NCI-H345 treated with DMSO at 0.1 percent for 48 hours (cell line): ENCODE data around the gene GSX1.
A peak's percentile ranks its signal among the peaks of the same experiment; 100 is the strongest.
"Not testable (repeated sequence)": the region's sequence is repeated elsewhere in the genome, so short reads cannot be mapped to it uniquely, and the experiment has no call there.

Source experiments
- DNase-seq: peaks from one replicate; lab custom pipeline; 2025; ENCODE audit not compliant: unreplicated experiment; lab: John Stamatoyannopoulos, UW

Gene GSX1

GRCh38 chr13:27792393-27793218 is at the start of gene GSX1:
GSX1 (plus strand) TSS chr13:27792483; CDS start chr13:27792691, 208 bp downstream.
- no peak for DNase-seq

DNA sequence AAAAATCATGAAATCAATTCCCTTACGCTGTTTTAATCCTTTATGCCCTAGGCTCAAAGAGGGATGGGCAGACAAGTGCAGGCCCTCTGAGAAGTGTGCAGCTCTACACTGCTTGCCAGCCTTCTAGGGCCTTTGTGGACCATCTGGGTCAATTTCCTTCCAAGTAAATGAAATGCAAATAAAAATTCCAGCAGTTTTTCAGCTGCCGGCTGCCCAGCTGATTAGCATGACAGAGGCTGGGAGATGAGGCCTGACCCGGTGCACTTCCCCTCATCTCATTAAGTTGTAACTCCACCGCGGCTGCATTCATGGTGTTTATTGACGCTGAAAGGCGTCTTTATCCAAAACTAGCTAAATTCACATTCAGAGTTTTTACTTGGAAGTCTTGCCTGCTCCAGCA is 47.5 kb upstream of the GSX1 start:
- DNase-seq = no peak

GRCh38 chr13:27745301-27745700 is 47.0 kb upstream of the GSX1 start:
- DNase-seq = no peak

DNA sequence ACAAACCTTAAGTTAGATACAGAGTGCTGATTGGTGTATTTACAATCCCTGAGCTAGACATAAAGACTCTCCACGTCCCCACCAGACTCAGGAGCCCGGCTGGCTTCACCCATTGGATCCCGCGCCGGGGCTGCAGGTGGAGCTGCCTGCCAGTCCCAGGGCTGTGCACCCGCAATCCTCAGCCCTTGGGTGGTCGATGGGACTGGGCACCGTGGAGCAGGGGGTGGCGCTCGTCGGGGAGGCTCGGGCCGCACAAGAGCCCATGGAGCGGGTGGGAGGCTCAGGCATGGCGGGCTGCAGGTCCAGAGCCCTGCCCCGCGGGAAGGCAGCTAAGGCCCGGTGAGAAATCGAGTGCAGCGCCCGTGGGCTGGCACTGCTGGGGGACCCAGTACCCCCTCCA is 44.1 kb upstream of the GSX1 start:
- DNase-seq = not testable (repeated sequence)

DNA sequence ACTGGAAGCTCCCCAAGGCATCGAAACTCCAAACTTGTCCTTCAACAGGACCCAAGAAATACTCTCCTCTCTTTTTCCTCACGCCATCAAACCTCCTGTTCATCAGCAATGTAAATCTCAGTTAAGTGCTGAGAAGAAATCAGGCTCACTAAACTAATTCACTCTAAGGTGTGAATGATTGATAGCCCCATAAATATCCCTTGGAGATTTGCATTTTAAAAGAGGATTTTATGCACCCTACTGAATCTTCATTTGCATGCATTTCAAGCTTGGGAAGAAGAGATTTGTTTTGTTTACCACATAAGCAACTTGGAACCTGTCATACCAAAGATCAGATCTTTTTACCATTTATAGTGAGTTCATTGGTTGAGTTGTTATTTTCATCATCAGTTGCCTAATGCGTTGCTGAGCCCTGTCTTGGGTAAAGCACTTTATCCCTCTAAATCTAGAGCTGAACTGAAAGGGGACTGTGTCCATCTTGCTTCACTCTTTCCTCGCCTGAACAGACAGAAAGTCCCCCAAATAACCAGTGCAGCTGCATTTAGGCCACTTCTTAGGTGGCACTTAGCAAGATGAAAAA is 40.2 kb upstream of the GSX1 start:
- DNase-seq = no peak

DNA sequence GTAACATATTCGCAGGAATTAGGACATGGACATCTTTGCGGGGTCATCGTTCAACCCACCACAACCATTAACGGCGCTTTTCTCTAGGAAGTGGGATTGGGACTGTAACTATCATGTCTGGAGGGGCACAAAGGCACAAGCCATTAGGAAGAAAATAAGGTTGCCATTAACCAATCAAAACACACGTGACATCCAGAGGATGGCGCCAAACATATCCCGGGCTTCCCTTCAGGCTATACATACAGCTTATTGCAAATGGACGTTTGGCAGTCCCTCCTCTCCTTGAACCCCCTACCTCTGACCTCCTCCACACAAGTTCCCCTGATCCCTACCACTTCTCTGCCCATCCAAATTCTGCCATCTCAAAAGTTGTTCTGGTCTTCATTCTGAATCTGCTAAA is 26.6 kb upstream of the GSX1 start:
- no peak for DNase-seq

- DNase-seq = no peak
These were observed 21.5 kb upstream of the GSX1 start for GRCh38 chr13:27770809-27771208.

- DNase-seq = no peak
These were observed 19.4 kb upstream of the GSX1 start for GRCh38 chr13:27772651-27773425.

GRCh38 chr13:27774169-27774568 is 18.1 kb upstream of the GSX1 start:
- no peak for DNase-seq

DNA sequence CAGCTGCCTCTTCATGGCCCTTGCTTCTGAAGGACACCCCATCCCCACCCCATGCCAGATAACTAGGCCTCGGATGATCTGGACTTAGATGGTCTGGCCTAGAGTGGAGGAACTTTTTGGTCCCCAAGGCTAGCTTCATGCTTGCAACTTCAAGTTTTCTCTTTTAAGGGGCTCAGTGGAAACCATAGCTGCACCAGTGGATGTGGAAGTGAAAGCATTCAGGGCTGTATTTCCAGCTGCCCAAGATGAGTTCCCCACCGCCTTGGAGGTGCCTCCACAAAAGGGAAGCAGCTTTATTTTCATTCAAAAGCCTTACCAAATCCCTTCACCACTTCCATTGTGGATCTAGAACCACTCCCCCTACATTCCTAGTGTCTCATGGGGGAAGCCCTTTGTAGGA is 17.6 kb upstream of the GSX1 start:
- no peak for DNase-seq

DNA sequence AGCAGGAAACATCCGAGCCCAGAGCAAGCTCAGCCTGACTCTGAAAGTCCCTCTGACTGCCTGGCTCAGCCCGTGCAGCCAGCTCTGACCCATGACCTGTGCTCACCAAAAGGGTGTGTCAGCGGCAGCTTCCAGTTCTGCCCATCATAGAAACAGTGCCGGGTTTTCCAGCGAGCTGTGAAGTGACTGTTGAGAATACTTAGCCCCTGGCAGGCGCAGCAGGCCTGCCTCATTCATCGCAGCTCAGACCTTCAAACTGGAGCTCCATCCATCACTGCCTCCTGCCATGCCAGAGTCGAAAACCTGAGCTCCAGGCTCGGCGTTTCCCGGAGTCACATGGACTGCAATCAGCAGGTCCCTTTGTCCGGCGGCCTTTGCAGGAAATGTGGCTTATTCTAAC is 16.3 kb upstream of the GSX1 start:
- peak; percentile 19 for DNase-seq

- DNase-seq = no peak
These were observed 10.1 kb upstream of the GSX1 start for GRCh38 chr13:27782151-27782550.

DNA sequence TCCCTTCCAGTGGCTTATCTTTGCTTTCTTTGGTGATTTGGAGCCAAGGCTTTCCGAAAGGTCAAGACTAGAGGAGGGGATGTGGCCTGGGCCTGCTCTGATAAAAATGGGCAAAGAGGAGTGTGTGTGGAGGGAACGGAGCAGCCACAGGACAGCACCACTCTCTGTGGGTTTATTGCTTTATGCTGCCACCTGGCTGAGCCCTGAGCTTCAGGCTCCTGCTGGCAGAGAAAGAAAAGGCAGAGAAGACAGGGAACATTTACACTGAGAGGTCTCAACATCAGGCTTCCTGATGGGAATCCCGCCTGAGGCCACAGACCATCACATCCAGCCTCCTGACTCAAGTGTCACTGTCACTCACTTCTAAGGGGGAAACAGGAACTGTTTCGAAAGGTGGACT is 9.2 kb upstream of the GSX1 start:
- DNase-seq = peak; percentile 18

GRCh38 chr13:27788271-27788670 is 4.0 kb upstream of the GSX1 start:
- DNase-seq = no peak

DNA sequence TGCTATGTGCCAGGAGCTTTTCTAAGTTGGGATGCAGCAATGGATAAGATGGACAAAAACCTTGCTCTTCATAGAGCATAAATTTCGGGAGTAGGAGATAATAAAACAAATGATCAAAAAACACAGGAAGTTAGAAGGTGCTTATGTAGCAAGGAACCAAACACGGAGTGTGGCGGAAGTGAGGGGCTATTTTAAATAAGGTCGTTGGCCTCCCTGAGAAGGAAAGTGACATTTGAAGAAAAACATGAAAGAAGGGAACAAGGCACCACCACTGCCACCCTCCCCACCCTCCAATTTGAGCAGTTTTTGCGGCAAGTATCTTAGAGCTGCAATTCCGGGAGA is 3.2 kb upstream of the GSX1 start:
- DNase-seq = no peak

DNA sequence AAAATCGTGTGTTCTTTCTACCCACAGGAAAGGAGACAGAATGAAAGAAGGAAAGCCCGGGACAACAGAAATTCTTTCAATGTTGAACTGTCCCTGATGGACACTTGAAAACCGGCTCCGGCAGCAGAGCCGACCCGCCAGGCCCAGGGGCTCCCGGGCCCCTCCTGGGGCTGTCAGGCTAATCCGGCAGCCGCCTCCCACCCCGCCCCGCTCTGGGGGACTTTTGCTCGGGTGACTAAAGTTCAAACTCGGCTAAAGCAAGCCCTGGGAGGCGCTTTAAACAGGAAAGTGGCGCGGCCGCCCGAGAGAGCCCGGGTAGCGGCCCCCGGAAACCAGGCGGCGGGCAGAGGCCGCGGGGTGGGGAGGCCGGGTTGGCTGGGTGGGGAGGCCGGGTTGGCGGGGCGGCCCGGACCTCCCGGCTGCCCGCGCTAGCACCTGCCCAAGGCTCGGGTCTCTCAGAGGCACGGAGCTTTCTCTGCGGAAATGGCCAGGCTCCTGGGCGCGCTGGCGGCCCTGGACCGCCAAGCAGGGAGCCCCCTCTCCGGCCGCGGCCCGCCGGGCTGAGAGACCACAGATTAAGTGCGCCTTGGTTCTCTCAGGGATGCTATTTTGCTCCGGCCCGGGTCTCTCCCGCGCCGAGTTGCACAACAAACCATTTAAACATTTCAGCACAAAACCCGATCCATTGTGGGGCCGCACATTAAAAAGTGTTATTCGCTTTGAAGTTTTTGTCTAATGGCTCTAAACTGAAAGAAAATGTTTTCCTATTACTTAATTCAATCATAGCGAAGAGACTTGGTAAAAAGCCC is 2.6 kb upstream of the GSX1 start:
- no peak for DNase-seq

GRCh38 chr13:27790523-27790922 is 1.8 kb upstream of the GSX1 start:
- no peak for DNase-seq

DNA sequence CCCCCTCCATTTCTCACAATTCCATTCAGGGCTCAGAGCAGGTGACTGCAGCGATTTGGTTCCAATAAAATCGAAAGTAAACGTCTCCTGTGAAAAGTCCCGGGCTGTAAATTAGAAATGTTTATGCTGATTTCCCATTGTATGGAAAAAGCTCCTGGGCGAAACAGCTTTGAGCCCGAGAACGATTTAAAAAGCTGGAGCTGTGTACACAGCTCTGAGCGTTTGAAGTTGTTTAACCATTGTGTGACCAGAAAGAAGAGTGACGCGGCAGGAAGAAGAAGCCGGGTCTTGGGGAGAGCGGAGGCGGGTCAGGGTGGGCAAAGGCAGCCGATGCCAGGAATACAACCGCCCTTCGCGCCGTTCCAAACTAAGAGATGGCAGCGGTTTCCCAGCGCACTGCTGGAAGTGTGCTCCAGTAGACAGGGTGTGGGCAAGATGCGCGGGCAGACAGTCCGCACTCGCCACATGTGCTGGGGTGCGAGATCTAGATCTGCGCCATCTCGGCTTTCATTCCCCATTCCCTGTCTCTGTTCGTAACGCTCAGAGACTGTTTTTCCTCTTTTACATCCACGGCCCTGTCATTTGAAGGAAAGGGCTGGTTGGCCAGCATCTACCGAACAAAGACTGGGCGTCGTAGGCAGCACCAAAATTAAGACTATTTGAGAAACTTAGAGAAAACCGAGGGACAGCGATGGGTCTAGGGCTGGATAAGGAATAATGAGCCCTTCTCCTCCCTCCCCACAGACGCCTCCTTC is 960 bp upstream of the GSX1 start:
- DNase-seq = no peak

DNA sequence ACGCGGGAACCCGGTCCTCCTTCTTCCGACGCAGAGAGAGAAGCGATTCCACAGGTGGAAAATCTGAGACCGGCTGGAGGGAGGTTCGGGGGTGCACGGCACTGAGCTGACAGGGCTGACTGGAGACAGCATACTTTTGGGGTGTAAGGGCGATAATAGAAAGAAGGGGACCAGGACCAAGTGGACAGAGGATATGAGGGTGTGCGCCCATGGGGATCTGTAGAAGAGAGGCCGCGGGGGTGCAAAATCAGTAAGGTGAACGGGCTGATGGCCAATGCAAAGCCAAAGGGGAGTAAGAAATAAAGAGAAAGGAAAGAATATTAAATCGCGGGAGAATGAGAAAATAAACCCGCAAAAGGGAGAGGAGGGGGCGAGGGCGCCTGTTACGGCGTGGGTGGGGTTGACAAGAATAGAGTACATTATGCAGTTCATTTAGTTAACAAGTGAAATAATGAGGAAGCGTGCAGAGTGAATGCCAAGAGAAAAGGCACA is 336 bp upstream of the GSX1 start:
- DNase-seq = no peak
